HL-60 (cell line): ENCODE data around the gene OSBP2.

ENCODE experiments used
- DNase-seq, 2 experiments: peaks; one replicate each; pipeline ENCODE4 v3.0.0-alpha.2; 2010 to 2020; ENCODE audit warnings: low read depth in 1 of 2, low spot score in 1 of 2
- H3K27ac ChIP-seq: fragments of 250-450 bp; sonication (Bioruptor Pico); replicated peaks from 2 replicates; pipeline ENCODE4 v1.5.1; 2020; ENCODE audit warnings: mild to moderate bottlenecking, moderate library complexity
- H3K27me3 ChIP-seq: fragments of 250-450 bp; sonication (Bioruptor Pico); 2 replicates; pipeline ENCODE4 v1.5.1; 2021; ENCODE audit warnings: mild to moderate bottlenecking, moderate library complexity; ENCODE audit not compliant: insufficient read depth, poor library complexity, severe bottlenecking
- H3K4me3 ChIP-seq: replicated peaks from 2 replicates; pipeline ENCODE4 v1.5.1; 2011; ENCODE audit warnings: mild to moderate bottlenecking, control low read depth, low read length; ENCODE audit not compliant: insufficient read depth
- GABPA ChIP-seq: IDR thresholded peaks from 2 replicates; pipeline ENCODE4 v1.6.1; 2012; ENCODE audit warnings: low read depth
- POLR2AphosphoS5 ChIP-seq: IDR thresholded peaks from 2 replicates; pipeline ENCODE4 v1.6.1; 2012; ENCODE audit warnings: low read depth
- SPI1 ChIP-seq: IDR thresholded peaks from 2 replicates; pipeline ENCODE4 v1.6.1; 2012; ENCODE audit warnings: low read depth, mild to moderate bottlenecking, borderline replicate concordance
- TF ChIP-seq, protein P1 (sequence below): IDR thresholded peaks from 2 replicates; pipeline ENCODE4 v1.6.1; 2012; ENCODE audit warnings: low read depth; ENCODE audit not compliant: insufficient replicate concordance
- TF ChIP-seq, protein P2 (sequence below): IDR thresholded peaks from one replicate; pipeline ENCODE4 v1.5.1; 2011; ENCODE audit warnings: low read length, control low read depth, inconsistent platforms; ENCODE audit not compliant: insufficient read depth

Gene OSBP2

DNA sequence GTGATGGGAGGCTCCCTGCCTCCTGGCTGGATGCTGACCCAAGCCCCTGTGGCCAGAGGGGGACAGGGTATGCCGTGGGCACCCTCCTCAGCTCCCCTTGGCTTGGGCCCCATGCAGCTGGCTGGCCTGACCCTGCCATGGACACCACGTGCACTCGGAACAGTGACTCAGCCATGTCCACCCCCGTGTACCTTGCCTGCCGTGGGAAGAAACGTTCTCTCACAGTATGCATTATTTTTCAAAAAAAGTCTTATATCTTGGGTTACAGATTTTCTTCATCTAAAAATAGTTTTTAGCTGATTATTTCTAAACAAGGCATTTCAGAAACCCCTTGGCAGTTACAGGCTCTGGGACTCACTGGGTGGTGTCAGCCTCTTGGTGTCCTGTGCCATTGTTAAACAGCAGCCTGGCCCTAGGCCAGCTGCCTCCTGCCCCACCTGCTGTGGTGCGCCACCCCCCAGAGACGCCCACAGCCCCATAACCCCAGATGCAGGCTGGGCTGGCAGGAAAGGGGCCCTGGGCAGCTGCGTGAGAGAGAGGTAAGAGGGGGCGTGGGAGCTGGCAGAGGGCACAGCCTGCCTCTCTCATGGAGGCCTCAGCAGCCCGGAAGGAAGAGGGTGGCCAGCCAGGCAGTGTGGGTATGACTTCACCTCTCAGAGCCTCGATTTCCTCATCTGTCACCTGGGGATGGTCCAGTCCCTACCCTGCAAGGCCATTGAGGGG, 174.2 kb downstream of the OSBP2 start:
- H3K27ac ChIP-seq = no peak overlapping the region
- TF ChIP-seq POLR2AphosphoS5 (no peak), SPI1 (no peak), GABPA (no peak)
- TF ChIP-seq, protein P1, sequence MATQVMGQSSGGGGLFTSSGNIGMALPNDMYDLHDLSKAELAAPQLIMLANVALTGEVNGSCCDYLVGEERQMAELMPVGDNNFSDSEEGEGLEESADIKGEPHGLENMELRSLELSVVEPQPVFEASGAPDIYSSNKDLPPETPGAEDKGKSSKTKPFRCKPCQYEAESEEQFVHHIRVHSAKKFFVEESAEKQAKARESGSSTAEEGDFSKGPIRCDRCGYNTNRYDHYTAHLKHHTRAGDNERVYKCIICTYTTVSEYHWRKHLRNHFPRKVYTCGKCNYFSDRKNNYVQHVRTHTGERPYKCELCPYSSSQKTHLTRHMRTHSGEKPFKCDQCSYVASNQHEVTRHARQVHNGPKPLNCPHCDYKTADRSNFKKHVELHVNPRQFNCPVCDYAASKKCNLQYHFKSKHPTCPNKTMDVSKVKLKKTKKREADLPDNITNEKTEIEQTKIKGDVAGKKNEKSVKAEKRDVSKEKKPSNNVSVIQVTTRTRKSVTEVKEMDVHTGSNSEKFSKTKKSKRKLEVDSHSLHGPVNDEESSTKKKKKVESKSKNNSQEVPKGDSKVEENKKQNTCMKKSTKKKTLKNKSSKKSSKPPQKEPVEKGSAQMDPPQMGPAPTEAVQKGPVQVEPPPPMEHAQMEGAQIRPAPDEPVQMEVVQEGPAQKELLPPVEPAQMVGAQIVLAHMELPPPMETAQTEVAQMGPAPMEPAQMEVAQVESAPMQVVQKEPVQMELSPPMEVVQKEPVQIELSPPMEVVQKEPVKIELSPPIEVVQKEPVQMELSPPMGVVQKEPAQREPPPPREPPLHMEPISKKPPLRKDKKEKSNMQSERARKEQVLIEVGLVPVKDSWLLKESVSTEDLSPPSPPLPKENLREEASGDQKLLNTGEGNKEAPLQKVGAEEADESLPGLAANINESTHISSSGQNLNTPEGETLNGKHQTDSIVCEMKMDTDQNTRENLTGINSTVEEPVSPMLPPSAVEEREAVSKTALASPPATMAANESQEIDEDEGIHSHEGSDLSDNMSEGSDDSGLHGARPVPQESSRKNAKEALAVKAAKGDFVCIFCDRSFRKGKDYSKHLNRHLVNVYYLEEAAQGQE = no peak
- TF ChIP-seq, protein P2, sequence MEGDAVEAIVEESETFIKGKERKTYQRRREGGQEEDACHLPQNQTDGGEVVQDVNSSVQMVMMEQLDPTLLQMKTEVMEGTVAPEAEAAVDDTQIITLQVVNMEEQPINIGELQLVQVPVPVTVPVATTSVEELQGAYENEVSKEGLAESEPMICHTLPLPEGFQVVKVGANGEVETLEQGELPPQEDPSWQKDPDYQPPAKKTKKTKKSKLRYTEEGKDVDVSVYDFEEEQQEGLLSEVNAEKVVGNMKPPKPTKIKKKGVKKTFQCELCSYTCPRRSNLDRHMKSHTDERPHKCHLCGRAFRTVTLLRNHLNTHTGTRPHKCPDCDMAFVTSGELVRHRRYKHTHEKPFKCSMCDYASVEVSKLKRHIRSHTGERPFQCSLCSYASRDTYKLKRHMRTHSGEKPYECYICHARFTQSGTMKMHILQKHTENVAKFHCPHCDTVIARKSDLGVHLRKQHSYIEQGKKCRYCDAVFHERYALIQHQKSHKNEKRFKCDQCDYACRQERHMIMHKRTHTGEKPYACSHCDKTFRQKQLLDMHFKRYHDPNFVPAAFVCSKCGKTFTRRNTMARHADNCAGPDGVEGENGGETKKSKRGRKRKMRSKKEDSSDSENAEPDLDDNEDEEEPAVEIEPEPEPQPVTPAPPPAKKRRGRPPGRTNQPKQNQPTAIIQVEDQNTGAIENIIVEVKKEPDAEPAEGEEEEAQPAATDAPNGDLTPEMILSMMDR = no peak
- DNase-seq = no peak

DNA sequence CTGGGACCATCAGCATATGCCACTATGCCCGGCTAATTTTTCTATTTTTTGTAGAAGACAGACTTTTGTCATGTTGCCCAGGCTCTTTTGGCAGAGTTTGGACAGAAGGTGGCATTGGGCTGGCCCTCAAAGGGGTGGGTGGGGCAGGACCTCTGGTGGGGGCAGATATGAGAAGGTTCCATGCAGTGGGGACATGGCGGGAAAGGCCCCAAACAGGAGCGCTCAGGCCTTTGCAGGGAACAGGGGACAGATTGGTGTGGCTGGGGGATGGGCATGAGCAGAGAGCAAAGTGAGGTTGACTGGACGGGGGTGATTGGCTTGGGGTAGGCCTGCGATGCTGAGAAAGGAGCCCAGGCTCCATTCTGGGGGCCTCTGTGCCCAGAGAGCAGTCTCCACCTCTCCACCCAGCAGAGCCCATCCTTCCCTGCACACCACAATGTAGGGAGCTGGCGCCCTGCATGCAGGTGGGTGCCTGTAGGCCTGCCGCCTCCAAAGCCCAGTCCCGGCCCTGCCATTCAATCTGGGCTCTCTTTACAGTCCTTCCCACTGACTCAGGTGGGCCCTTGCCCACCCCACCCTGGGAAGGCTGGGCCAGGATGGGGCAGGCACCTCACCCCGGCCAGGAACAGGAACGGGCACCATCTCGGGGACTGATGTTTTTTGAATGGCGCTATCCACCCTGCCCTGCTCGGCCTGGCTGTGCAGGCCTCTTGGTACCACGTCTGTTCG, 175.2 kb downstream of the OSBP2 start:
- DNase-seq = no peak
- Histone ChIP-seq H3K27me3 (no peaks in the 10 kb centered on the region), H3K4me3 (no peak overlapping the region), H3K27ac (no peak overlapping the region)
- TF ChIP-seq GABPA (no peak), POLR2AphosphoS5 (no peak), SPI1 (no peak)
- TF ChIP-seq, protein P2 = no peak
- TF ChIP-seq, protein P1 = no peak

More for the DNA sequence above, 174.2 kb downstream of the OSBP2 start:
- Histone ChIP-seq H3K4me3 (no peak overlapping the region), H3K27me3 (no peaks in the 10 kb centered on the region)

DNA sequence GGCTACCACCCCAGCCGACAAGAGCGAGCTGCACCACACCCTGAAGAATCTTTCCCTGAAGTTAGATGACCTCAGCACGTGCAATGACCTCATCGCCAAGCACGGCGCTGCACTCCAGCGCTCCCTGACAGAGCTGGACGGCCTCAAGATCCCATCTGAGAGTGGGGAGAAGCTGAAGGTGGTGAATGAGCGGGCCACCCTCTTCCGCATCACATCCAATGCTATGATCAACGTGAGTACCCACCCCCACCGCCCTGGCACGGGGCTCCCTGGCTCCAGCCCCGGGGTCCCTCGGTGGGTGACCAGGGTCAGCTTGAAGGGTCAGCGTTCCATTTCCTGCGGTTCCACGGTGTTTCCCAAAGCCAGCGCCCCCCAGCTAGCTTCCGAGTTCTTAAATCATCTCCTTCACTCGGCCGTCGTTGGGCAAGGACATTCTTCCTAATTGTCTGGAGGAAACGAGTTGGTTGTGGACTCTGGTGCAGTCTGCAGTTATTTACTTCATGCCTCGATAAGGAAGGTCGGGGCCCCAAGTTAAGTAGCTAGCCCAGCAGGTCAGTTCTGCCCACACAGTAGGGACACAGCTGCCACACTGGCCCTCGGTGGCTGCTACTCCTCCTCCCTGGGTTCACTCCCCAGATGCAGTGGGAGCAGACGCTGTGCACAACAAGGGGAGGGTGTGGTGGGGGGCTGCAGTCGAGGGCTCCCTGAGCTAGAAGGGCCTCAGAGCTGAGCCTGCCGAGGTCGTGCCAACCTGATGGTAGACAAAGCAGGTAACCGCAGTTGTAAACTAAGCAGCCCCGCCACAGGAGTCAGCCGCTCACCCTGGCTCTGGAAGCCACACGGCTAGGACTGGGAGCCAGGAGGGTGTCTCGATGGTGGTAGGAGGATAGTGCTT, 176.0 kb downstream of the OSBP2 start:
- Histone ChIP-seq H3K27me3 (no peaks in the 10 kb centered on the region), H3K4me3 (no peak overlapping the region), H3K27ac (no peak overlapping the region)
- TF ChIP-seq, protein P2 = no peak
- no peak for TF ChIP-seq SPI1
- TF ChIP-seq, protein P1 = no peak
- no peak for TF ChIP-seq GABPA
- no peak for TF ChIP-seq POLR2AphosphoS5
- no peak for DNase-seq
